SK-N-SH (cell line): ENCODE measurements around the gene RLN2. TPM values are rescaled to one million over a fixed set of nuclear protein-coding genes. Genes with fewer than 3 reads are reported as not detected.
"Not testable (repeated sequence)": the region's sequence is repeated elsewhere in the genome, so short reads cannot be mapped to it uniquely, and the experiment has no call there.

ENCODE experiments used
- CTCF ChIA-PET: fragments of 300-600, 350-600 bp; formaldehyde crosslinking; extraction: SDS; loops from one replicate; lab custom pipeline; 2021; lab: Yijun Ruan, JAX
- POLR2A ChIA-PET: fragments of 350-600 bp; sonication (Branson Sonifier 250); formaldehyde crosslinking; extraction: SDS; loops from one replicate; lab custom pipeline; 2020; ENCODE audit warnings: antibody characterized with exemption, inconsistent platforms; lab: Yijun Ruan, JAX
- DNase-seq: peaks from one replicate; pipeline ENCODE4 v3.0.0; 2012
- H2AFZ ChIP-seq: fragments of 200-600 bp; sonication (generic); 2 replicates; pipeline ENCODE4 v1.8.1; 2016; ENCODE audit warnings: antibody characterized with exemption, mild to moderate bottlenecking, low read depth
- H3F3A ChIP-seq: fragments of 200-600 bp; sonication (generic); replicated peaks from 2 replicates; pipeline ENCODE3; 2016; ENCODE audit warnings: antibody characterized with exemption, mild to moderate bottlenecking; ENCODE audit not compliant: insufficient read depth
- H3K27ac ChIP-seq, 2 experiments: fragments of 200-500 bp in 1 of 2; fragments of 200-600 bp in 1 of 2; sonication (Bioruptor generic) in 1 of 2; sonication (generic), shearing (Covaris generic) in 1 of 2; 2 replicates each; pipeline versions ENCODE4 v1.5.1 to v1.6.1; 2014 to 2016; ENCODE audit warnings: low read depth in 2 of 2, inconsistent platforms in 1 of 2, low read length in 1 of 2, mild to moderate bottlenecking in 1 of 2, mixed read lengths in 1 of 2
- H3K27me3 ChIP-seq: fragments of 200-600 bp; sonication (generic), shearing (Covaris generic); 2 replicates; pipeline ENCODE4 v1.6.1; 2016; ENCODE audit warnings: mixed run types; ENCODE audit not compliant: insufficient read depth
- H3K36me3 ChIP-seq, 2 experiments: fragments of 200-500 bp in 1 of 2; fragments of 200-600 bp in 1 of 2; sonication (Bioruptor generic) in 1 of 2; sonication (generic) in 1 of 2; replicated peaks in 1 of 2; 2 replicates each; pipeline versions ENCODE3 to v1.5.1; 2014 to 2016; ENCODE audit warnings: low read length in 1 of 2, mild to moderate bottlenecking in 1 of 2; ENCODE audit not compliant: insufficient read depth in 2 of 2, control insufficient read depth in 1 of 2
- H3K4me1 ChIP-seq, 2 experiments: fragments of 200-500 bp in 1 of 2; fragments of 200-600 bp in 1 of 2; sonication (Bioruptor generic) in 1 of 2; sonication (generic), shearing (Covaris generic) in 1 of 2; 2 replicates each; pipeline versions ENCODE4 v1.5.1 to v1.6.1; 2014 to 2016; ENCODE audit warnings: low read depth in 1 of 2, low read length in 1 of 2, mixed run types in 1 of 2; ENCODE audit not compliant: insufficient read depth in 2 of 2, control insufficient read depth in 1 of 2
- H3K4me2 ChIP-seq: fragments of 200-600 bp; sonication (generic), shearing (Covaris generic); 2 replicates; pipeline ENCODE4 v1.6.1; 2017; ENCODE audit warnings: mixed run types
- H3K4me3 ChIP-seq, 2 experiments: fragments of 200-500 bp in 1 of 2; fragments of 200-600 bp in 1 of 2; sonication (Bioruptor generic) in 1 of 2; sonication (generic), shearing (Covaris generic) in 1 of 2; 2 replicates each; pipeline versions ENCODE4 v1.5.1 to v1.8.1; 2014 to 2016; ENCODE audit warnings: low read depth in 2 of 2, inconsistent platforms in 1 of 2, low read length in 1 of 2, mild to moderate bottlenecking in 1 of 2, mixed read lengths in 1 of 2, moderate library complexity in 1 of 2
- H3K79me2 ChIP-seq: fragments of 200-600 bp; sonication (generic); 2 replicates; pipeline ENCODE4 v1.8.1; 2017; ENCODE audit warnings: mild to moderate bottlenecking; ENCODE audit not compliant: insufficient read depth
- H3K9ac ChIP-seq: fragments of 200-600 bp; sonication (generic); 2 replicates; pipeline ENCODE4 v1.6.1; 2017; ENCODE audit warnings: mixed run types
- H3K9me2 ChIP-seq: fragments of 200-600 bp; sonication (generic); 2 replicates; pipeline ENCODE4 v1.6.1; 2017; ENCODE audit warnings: mixed run types
- H3K9me3 ChIP-seq: fragments of 200-600 bp; sonication (generic); 2 replicates; pipeline ENCODE4 v1.6.1; 2017; ENCODE audit warnings: mixed run types, mild to moderate bottlenecking, moderate library complexity
- H4K20me1 ChIP-seq: fragments of 200-600 bp; sonication (generic); 2 replicates; pipeline ENCODE4 v1.6.1; 2017; ENCODE audit warnings: mild to moderate bottlenecking, mixed run types; ENCODE audit not compliant: insufficient read depth
- CHD2 ChIP-seq: fragments of 150-350 bp; IDR thresholded peaks from 2 replicates; pipeline ENCODE4 v1.6.1; 2018; ENCODE audit warnings: low read length; ENCODE audit not compliant: partially characterized antibody
- CTCF ChIP-seq: fragments of 200-600 bp; sonication (generic); IDR thresholded peaks from 2 replicates; pipeline ENCODE4 v1.6.1; 2017; ENCODE audit warnings: antibody characterized with exemption, mild to moderate bottlenecking, moderate library complexity
- FOXJ3 ChIP-seq: sonication (generic); formaldehyde crosslinking; IDR thresholded peaks from 2 replicates; pipeline ENCODE4 v1.5.1; 2020; ENCODE audit warnings: mild to moderate bottlenecking, missing genetic modification reagents
- MXI1 ChIP-seq: IDR thresholded peaks from 2 replicates; pipeline ENCODE4 v1.6.1; 2012; ENCODE audit warnings: mild to moderate bottlenecking, low read depth, low read length, improper control_type of control experiment
- POLR2AphosphoS5 ChIP-seq: IDR thresholded peaks from 2 replicates; pipeline ENCODE4 v1.6.1; 2012; ENCODE audit warnings: low read depth, low read length
- RCOR1 ChIP-seq: fragments of 150-350 bp; IDR thresholded peaks from 2 replicates; pipeline ENCODE4 v1.6.1; 2017; ENCODE audit warnings: antibody characterized with exemption, low read length
- SIN3A ChIP-seq: IDR thresholded peaks from 2 replicates; pipeline ENCODE4 v1.6.1; 2012; ENCODE audit warnings: low read depth, mild to moderate bottlenecking, low read length, moderate library complexity, borderline replicate concordance
- TCF12 ChIP-seq: IDR thresholded peaks from 2 replicates; pipeline ENCODE4 v1.4.0; 2012
- TEAD4 ChIP-seq: IDR thresholded peaks from 2 replicates; pipeline ENCODE4 v1.4.0; 2012; ENCODE audit warnings: mild to moderate bottlenecking, borderline replicate concordance; ENCODE audit not compliant: insufficient read depth
- ZBTB33 ChIP-seq: IDR thresholded peaks from 2 replicates; pipeline ENCODE4 v1.4.0; 2012; ENCODE audit warnings: low read depth, borderline replicate concordance
- WGBS: methylation state at CpG from one replicate; pipeline ENCODE4 v1.1.6; 2017; ENCODE audit warnings: low lambda C conversion rate; 5-methylcytosine and 5-hydroxymethylcytosine counted together
- polyA plus RNA-seq, 3 experiments: library from polyadenylated mRNA; depleted of rRNA; stranded (reverse); fragments of >200 nt; gene quantifications; 2 replicates each; pipeline ENCODE4 v1.2.3, GENCODE V29; 2012

RLN2 gene
- polyA plus RNA-seq, 1 of the 3 experiments (the other 2 are of a cell fraction): 0.51 TPM

- H2AFZ ChIP-seq, H3K4me1 ChIP-seq, CTCF ChIA-PET, H3K4me2 ChIP-seq, H3K27ac ChIP-seq, H3K79me2 ChIP-seq, H3K9me2 ChIP-seq, H4K20me1 ChIP-seq, DNase-seq, POLR2A ChIA-PET, H3F3A ChIP-seq, H3K4me3 ChIP-seq, H3K9ac ChIP-seq, H3K36me3 ChIP-seq, H3K27me3 ChIP-seq, H3K9me3 ChIP-seq: not testable (repeated sequence)
- WGBS: 51% methylated on average over 3 of the region's 3 CpGs
These were observed 26.8 kb upstream of the RLN2 start for GRCh38 chr9:5331276-5331675.

- no peak for TF ChIP-seq TEAD4
- TF ChIP-seq ZBTB33: no peak
- TF ChIP-seq MXI1: no peak
- no peak for TF ChIP-seq CTCF
- no peak for TF ChIP-seq RCOR1
- no peak for TF ChIP-seq TCF12
- no peak for TF ChIP-seq FOXJ3 (CRISPR knock-in tag)
- TF ChIP-seq POLR2AphosphoS5: no peak
- no peak for TF ChIP-seq SIN3A
- TF ChIP-seq CHD2: no peak
- Histone ChIP-seq H3K27ac (no peak overlapping the region), H3K9me2 (no peaks in the 10 kb centered on the region), H3F3A (no peaks in the 10 kb centered on the region), H3K9ac (no peak overlapping the region), H3K4me1 (no peaks in the 10 kb centered on the region; a peak in 1 of 4 replicates), H3K27me3 (no peaks in the 10 kb centered on the region), H3K79me2 (no peaks in the 10 kb centered on the region), H3K4me2 (no peak overlapping the region), H4K20me1 (no peaks in the 10 kb centered on the region), H3K36me3 (no peaks in the 10 kb centered on the region), H3K9me3 (no peaks in the 10 kb centered on the region), H2AFZ (no peak overlapping the region), H3K4me3 (no peak overlapping the region)
- CTCF ChIA-PET: interaction anchor here (1.2 kb wide), 1 partner anchor 9 kb away, joined by 3 read pairs; no protein-coding TSS in a partner anchor
- no peak for DNase-seq
- WGBS: 73% methylated on average over 6 of the region's 10 CpGs
- POLR2A ChIA-PET: no interaction called here
These were observed 22.5 kb upstream of the RLN2 start for GRCh38 chr9:5326893-5327548.
